Natural killer cell (primary cell): ENCODE results near the gene APOA4. TPM values are rescaled to one million over a fixed set of nuclear protein-coding genes. Genes with fewer than 3 reads are reported as not detected.

ENCODE experiments used
- ATAC-seq, 3 donors: fragments of 150-1000 bp in 2 of 3; fragments of 200-7000 bp in 1 of 3; cut with Tn5 transposase; 1 replicate in 1 of 3; 2 replicates in 2 of 3; pipeline ENCODE4 v1.10.0; 2021; ENCODE audit warnings: mild to moderate bottlenecking in 2 of 3, moderate library complexity in 2 of 3
- DNase-seq, 2 donors: peaks; one replicate each; pipeline versions ENCODE4 v3.0.0 to v3.0.0-alpha.2; 2013 to 2021; ENCODE audit warnings: mixed read lengths in 1 of 2
- H3K27ac ChIP-seq: one replicate; pipeline ENCODE4 v1.5.1; 2013; ENCODE audit warnings: mild to moderate bottlenecking, low read length
- H3K27me3 ChIP-seq: one replicate; pipeline ENCODE4 v1.6.1; 2013; ENCODE audit warnings: low read length; ENCODE audit not compliant: control insufficient read depth, insufficient read depth
- H3K36me3 ChIP-seq: one replicate; pipeline ENCODE4 v1.6.1; 2013; ENCODE audit warnings: low read length; ENCODE audit not compliant: control insufficient read depth, insufficient read depth
- H3K4me1 ChIP-seq: one replicate; pipeline ENCODE4 v1.6.1; 2013; ENCODE audit warnings: low read length; ENCODE audit not compliant: control insufficient read depth, insufficient read depth
- H3K4me3 ChIP-seq: one replicate; pipeline ENCODE4 v1.5.1; 2013; ENCODE audit warnings: low read length
- H3K9me3 ChIP-seq: one replicate; pipeline ENCODE4 v1.6.1; 2013; ENCODE audit warnings: low read length; ENCODE audit not compliant: control insufficient read depth, insufficient read depth
- H3K27ac Mint-ChIP-seq, 2 donors: one replicate each; pipeline ENCODE4 v1.8.0; 2022; ENCODE audit warnings: mild to moderate bottlenecking in 2 of 2, mixed read lengths in 2 of 2, moderate library complexity in 1 of 2
- H3K27me3 Mint-ChIP-seq, 2 donors: one replicate each; pipeline ENCODE4 v1.8.0; 2022; ENCODE audit warnings: low read depth in 2 of 2, mixed read lengths in 2 of 2
- H3K36me3 Mint-ChIP-seq: one replicate; pipeline ENCODE4 v1.8.0; 2022; ENCODE audit warnings: mixed read lengths
- H3K4me1 Mint-ChIP-seq, 2 donors: one replicate each; pipeline ENCODE4 v1.8.0; 2022; ENCODE audit warnings: mixed read lengths in 2 of 2
- H3K4me3 Mint-ChIP-seq: one replicate; pipeline ENCODE4 v1.8.0; 2022; ENCODE audit warnings: mild to moderate bottlenecking, moderate library complexity, mixed read lengths
- H3K9me3 Mint-ChIP-seq, 2 donors: one replicate each; pipeline ENCODE4 v1.8.0; 2022; ENCODE audit warnings: mixed read lengths in 2 of 2
- CTCF ChIP-seq: fragments of 200-600 bp; IDR thresholded peaks from one replicate; pipeline ENCODE4 v1.8.0; 2022; ENCODE audit warnings: antibody characterized with exemption
- WGBS: methylation state at CpG from one replicate; pipeline ENCODE4 v1.1.7; 2013; ENCODE audit warnings: missing lambda C conversion rate; ENCODE audit not compliant: insufficient coverage; 5-methylcytosine and 5-hydroxymethylcytosine counted together
- intact Hi-C: fragments of 100-400 bp; cut with micrococcal nuclease; formaldehyde crosslinking; loops from one replicate; pipeline ENCODE4 v1.14.2; 2022
- total RNA-seq, 4 donors: library from RNA; stranded (reverse); fragments of 120-200 nt in 1 of 4; gene quantifications; one replicate each; pipeline versions ENCODE4 v1.2.3 to v1.2.4, GENCODE V29; 2013 to 2022

Gene APOA4
- total RNA-seq, 3 donors from 2014 or later (not counting 1 experiment from before 2014, with no cell fraction given), result not detected

GRCh38 chr11:116831790-116832349, 8.8 kb upstream of the APOA4 start:
- no peak overlapping the region for H3K27ac Mint-ChIP-seq
- H3K4me1 Mint-ChIP-seq, result peaks cover 17 to 18% of the 10 kb centered on the region in 2 donors
- intact Hi-C loops, result no loop called here
- ATAC-seq, result no peak
- peaks cover 0 to 3% of the 10 kb centered on the region in 2 donors for H3K27me3 Mint-ChIP-seq
- no peak overlapping the region for H3K4me3 ChIP-seq
- no peak for TF ChIP-seq CTCF
- no peak overlapping the region for H3K4me3 Mint-ChIP-seq
- H3K9me3 ChIP-seq, result no peaks in the 10 kb centered on the region
- H3K36me3 ChIP-seq, result no peaks in the 10 kb centered on the region
- no peak for DNase-seq
- H3K36me3 Mint-ChIP-seq, result no peaks in the 10 kb centered on the region
- no peak overlapping the region for H3K27ac ChIP-seq
- peaks cover 19% of the 10 kb centered on the region for H3K4me1 ChIP-seq
- whole genome bisulfite sequencing, result 94% methylated on average over 6 of the region's 7 CpGs
- H3K27me3 ChIP-seq, result no peaks in the 10 kb centered on the region
- H3K9me3 Mint-ChIP-seq, result no peaks in the 10 kb centered on the region

GRCh38 chr11:116830184-116830912, 7.2 kb upstream of the APOA4 start:
- TF ChIP-seq CTCF, result no peak
- H3K9me3 Mint-ChIP-seq, result no peaks in the 10 kb centered on the region
- intact Hi-C loops, result no loop called here
- WGBS, result 92% methylated on average over 17 of the region's 17 CpGs
- no peak overlapping the region for H3K4me3 ChIP-seq
- no peak overlapping the region for H3K27ac ChIP-seq
- H3K27me3 ChIP-seq, result no peaks in the 10 kb centered on the region
- H3K27ac Mint-ChIP-seq, result no peak overlapping the region
- ATAC-seq, result no peak
- peaks cover 6 to 8% of the 10 kb centered on the region in 2 donors for H3K4me1 Mint-ChIP-seq
- H3K36me3 ChIP-seq, result no peaks in the 10 kb centered on the region
- no peak overlapping the region for H3K4me3 Mint-ChIP-seq
- H3K36me3 Mint-ChIP-seq, result no peaks in the 10 kb centered on the region
- H3K27me3 Mint-ChIP-seq, result peaks cover 0 to 3% of the 10 kb centered on the region in 2 donors
- no peak for DNase-seq
- H3K9me3 ChIP-seq, result no peaks in the 10 kb centered on the region
- H3K4me1 ChIP-seq, result peaks cover 6% of the 10 kb centered on the region

GRCh38 chr11:116829525-116830183, 6.5 kb upstream of the APOA4 start, which contains the start of gene APOC3:
APOC3 (plus strand) TSS chr11:116829907; CDS start chr11:116830583, 676 bp downstream.
- no peaks in the 10 kb centered on the region for H3K9me3 Mint-ChIP-seq
- H3K36me3 ChIP-seq, result no peaks in the 10 kb centered on the region
- no peaks in the 10 kb centered on the region for H3K36me3 Mint-ChIP-seq
- H3K4me1 ChIP-seq, result no peaks in the 10 kb centered on the region
- no peak for TF ChIP-seq CTCF
- ATAC-seq, result no peak
- H3K4me3 ChIP-seq, result no peak within 1 kb of the TSS
- H3K27me3 Mint-ChIP-seq, result peaks cover 0 to 3% of the 10 kb centered on the region in 2 donors
- DNase-seq, result no peak
- H3K27ac Mint-ChIP-seq, result no peak within 1 kb of the TSS
- H3K9me3 ChIP-seq, result no peaks in the 10 kb centered on the region
- H3K4me1 Mint-ChIP-seq, result peaks cover under 1 to 1% of the 10 kb centered on the region in 2 donors
- no peak within 1 kb of the TSS for H3K27ac ChIP-seq
- intact Hi-C loops, result no loop called here
- WGBS, result 69% methylated on average over 7 of the region's 9 CpGs
- no peaks in the 10 kb centered on the region for H3K27me3 ChIP-seq
- H3K4me3 Mint-ChIP-seq, result no peak within 1 kb of the TSS
